GM12878 (cell line): ENCODE measurements around the gene HIVEP3. TPM values are rescaled to one million over a fixed set of nuclear protein-coding genes. Genes with fewer than 3 reads are reported as not detected.
A peak's percentile ranks its signal among the peaks of the same experiment; 100 is the strongest.

ENCODE experiments used
- ATF2 ChIP-seq: IDR thresholded peaks from 2 replicates; pipeline ENCODE4 v1.6.1; 2012; ENCODE audit warnings: low read length, inconsistent platforms
- BACH1 ChIP-seq: fragments of 450-650 bp; IDR thresholded peaks from 2 replicates; pipeline ENCODE4 v1.6.1; 2017; ENCODE audit warnings: mild to moderate bottlenecking, borderline replicate concordance
- FOXK2 ChIP-seq: fragments of 450-650 bp; IDR thresholded peaks from 2 replicates; pipeline ENCODE4 v1.6.1; 2017; ENCODE audit warnings: mild to moderate bottlenecking, moderate library complexity
- HCFC1 ChIP-seq: fragments of 150-350 bp; IDR thresholded peaks from 2 replicates; pipeline ENCODE4 v1.6.1; 2014; ENCODE audit warnings: low read length
- IKZF2 ChIP-seq, 2 experiments: fragments of 450-650 bp; IDR thresholded peaks; 2 replicates each; pipeline ENCODE4 v1.6.1; 2017; ENCODE audit warnings: mild to moderate bottlenecking in 2 of 2, moderate library complexity in 2 of 2
- MEF2B ChIP-seq: fragments of 450-650 bp; IDR thresholded peaks from 2 replicates; pipeline ENCODE4 v1.6.1; 2018; ENCODE audit warnings: mild to moderate bottlenecking, moderate library complexity; ENCODE audit not compliant: partially characterized antibody, poor library complexity, severe bottlenecking
- NKRF ChIP-seq: fragments of 450-650 bp; conservative IDR thresholded peaks from 2 replicates; pipeline ENCODE4 v1.6.1; 2017; ENCODE audit warnings: mild to moderate bottlenecking, moderate library complexity
- RB1 ChIP-seq: fragments of 450-650 bp; formaldehyde crosslinking; IDR thresholded peaks from 2 replicates; pipeline ENCODE4 v1.6.1; 2017; ENCODE audit warnings: mild to moderate bottlenecking, borderline replicate concordance
- REST ChIP-seq: IDR thresholded peaks from 2 replicates; pipeline ENCODE4 v1.6.1; 2012; ENCODE audit warnings: mild to moderate bottlenecking, low read depth, low read length
- SIN3A ChIP-seq: IDR thresholded peaks from 2 replicates; pipeline ENCODE4 v1.6.1; 2012; ENCODE audit warnings: low read depth, low read length, improper control_type of control experiment
- SP1 ChIP-seq: IDR thresholded peaks from one replicate; pipeline ENCODE4 v1.6.1; 2011; ENCODE audit warnings: low read depth, low read length
- TCF12 ChIP-seq: IDR thresholded peaks from 2 replicates; pipeline ENCODE4 v1.6.1; 2011; ENCODE audit warnings: low read depth, mild to moderate bottlenecking, low read length
- TCF3 ChIP-seq: IDR thresholded peaks from 2 replicates; pipeline ENCODE4 v1.6.1; 2012; ENCODE audit warnings: low read depth, mild to moderate bottlenecking, low read length, borderline replicate concordance; ENCODE audit not compliant: insufficient read depth
- ZBTB33 ChIP-seq: fragments of 450-650 bp; IDR thresholded peaks from 2 replicates; pipeline ENCODE4 v1.6.1; 2017; ENCODE audit warnings: mild to moderate bottlenecking
- ZBTB40 ChIP-seq: fragments of 450-650 bp; IDR thresholded peaks from 2 replicates; pipeline ENCODE4 v1.6.1; 2016; ENCODE audit warnings: mild to moderate bottlenecking, moderate library complexity, borderline replicate concordance
- ZNF24 ChIP-seq: fragments of 450-650 bp; IDR thresholded peaks from 2 replicates; pipeline ENCODE4 v1.6.1; 2017; ENCODE audit warnings: antibody characterized with exemption, mild to moderate bottlenecking
- polyA plus RNA-seq, 11 experiments: library from polyadenylated mRNA; depleted of rRNA in 4 of 11; unstranded in 6 of 11; stranded (reverse) in 5 of 11; fragments of >200 nt; fragmentation: Nextera tagmentation in 4 of 11; fragmentation: Illumina TruSeq in 1 of 11; extraction: Ambion mirVana in 4 of 11; extraction: Trizol in 1 of 11; gene quantifications; 1 replicate in 1 of 11; 2 replicates in 10 of 11; pipeline versions ENCODE4 v1.2.1 to v1.2.3, GENCODE V29; 2011 to 2016; ENCODE audit warnings: inconsistent platforms in 2 of 11, missing spikeins in 2 of 11, low read depth in 1 of 11
- total RNA-seq, 4 experiments: library from RNA; depleted of rRNA in 3 of 4; stranded (reverse); fragments of >200 nt in 3 of 4; fragmentation: Illumina TruSeq in 1 of 4; extraction: Trizol in 1 of 4; gene quantifications; 2 replicates each; pipeline versions ENCODE4 v1.2.1 to v1.2.3, GENCODE V29; 2013 to 2021

Gene HIVEP3
- total and polyA plus RNA-seq, 10 of the 15 experiments (the other 5 are each of a cell fraction or from before 2014, with no cell fraction given) = 1.8 to 13.6 (median 3.8) TPM

GRCh38 chr1:41739061-41739955, 179.4 kb downstream of the HIVEP3 start (continued):
- TF ChIP-seq NKRF (no peak), MEF2B (peak; percentile 74), SIN3A (no peak), ZNF24 (no peak), FOXK2 (no peak; the same call in 1 of the 2 replicates), ZBTB40 (no peak), HCFC1 (no peak), SP1 (peak; percentile 33), IKZF2 (IDR thresholded peaks at IDR 0.05) (peak; percentile 83 to 92), RB1 (no peak), ZBTB33 (no peak), ATF2 (no peak), REST (no peak), TCF12 (peak; percentile 84; the same call in 1 of the 2 replicates), TCF3 (peak; percentile 69), BACH1 (peak; percentile 58; the same call in 1 of the 2 replicates)
